Neutrophil (primary cell): ENCODE results near the gene PTPN14.

ENCODE experiments used
- H3K27ac ChIP-seq: fragments of 200-600 bp; sonication (generic); 2 replicates; pipeline ENCODE4 v1.5.1; 2016; ENCODE audit warnings: mild to moderate bottlenecking, moderate library complexity
- H3K27me3 ChIP-seq: fragments of 200-600 bp; sonication (generic); 2 replicates; pipeline ENCODE4 v1.6.0; 2016; ENCODE audit warnings: mild to moderate bottlenecking
- H3K36me3 ChIP-seq: fragments of 200-600 bp; sonication (generic); 2 replicates; pipeline ENCODE4 v1.5.1; 2017
- H3K4me1 ChIP-seq, 2 experiments: fragments of 200-600 bp in 1 of 2; sonication (generic) in 1 of 2; 1 replicate in 1 of 2; 2 replicates in 1 of 2; pipeline versions ENCODE4 v1.5.1 to v1.6.1; 2013 to 2016; ENCODE audit warnings: low read depth in 1 of 2, low read length in 1 of 2, mild to moderate bottlenecking in 1 of 2, moderate library complexity in 1 of 2; ENCODE audit not compliant: control insufficient read depth in 1 of 2, insufficient read depth in 1 of 2
- H3K4me3 ChIP-seq, 2 experiments: fragments of 200-600 bp in 1 of 2; sonication (generic) in 1 of 2; 1 replicate in 1 of 2; 2 replicates in 1 of 2; pipeline ENCODE4 v1.5.1; 2013 to 2016; ENCODE audit warnings: low read depth in 1 of 2, low read length in 1 of 2, mild to moderate bottlenecking in 1 of 2, moderate library complexity in 1 of 2
- H3K9me3 ChIP-seq: fragments of 200-600 bp; sonication (generic); 2 replicates; pipeline ENCODE4 v1.5.1; 2016
- TF ChIP-seq, protein P1 (sequence below): fragments of 200-600 bp; sonication (generic); IDR thresholded peaks from 2 replicates; pipeline ENCODE4 v1.5.1; 2016; ENCODE audit warnings: antibody characterized with exemption

The PTPN14 gene

GRCh38 chr1:214370615-214371014 is 180.8 kb downstream of the PTPN14 start:
- Histone ChIP-seq H3K4me3 (no peak overlapping the region), H3K9me3 (no peaks in the 10 kb centered on the region), H3K27ac (no peak overlapping the region), H3K27me3 (no peaks in the 10 kb centered on the region), H3K36me3 (no peaks in the 10 kb centered on the region), H3K4me1 (no peaks in the 10 kb centered on the region)
- TF ChIP-seq, protein P1, sequence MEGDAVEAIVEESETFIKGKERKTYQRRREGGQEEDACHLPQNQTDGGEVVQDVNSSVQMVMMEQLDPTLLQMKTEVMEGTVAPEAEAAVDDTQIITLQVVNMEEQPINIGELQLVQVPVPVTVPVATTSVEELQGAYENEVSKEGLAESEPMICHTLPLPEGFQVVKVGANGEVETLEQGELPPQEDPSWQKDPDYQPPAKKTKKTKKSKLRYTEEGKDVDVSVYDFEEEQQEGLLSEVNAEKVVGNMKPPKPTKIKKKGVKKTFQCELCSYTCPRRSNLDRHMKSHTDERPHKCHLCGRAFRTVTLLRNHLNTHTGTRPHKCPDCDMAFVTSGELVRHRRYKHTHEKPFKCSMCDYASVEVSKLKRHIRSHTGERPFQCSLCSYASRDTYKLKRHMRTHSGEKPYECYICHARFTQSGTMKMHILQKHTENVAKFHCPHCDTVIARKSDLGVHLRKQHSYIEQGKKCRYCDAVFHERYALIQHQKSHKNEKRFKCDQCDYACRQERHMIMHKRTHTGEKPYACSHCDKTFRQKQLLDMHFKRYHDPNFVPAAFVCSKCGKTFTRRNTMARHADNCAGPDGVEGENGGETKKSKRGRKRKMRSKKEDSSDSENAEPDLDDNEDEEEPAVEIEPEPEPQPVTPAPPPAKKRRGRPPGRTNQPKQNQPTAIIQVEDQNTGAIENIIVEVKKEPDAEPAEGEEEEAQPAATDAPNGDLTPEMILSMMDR: no peak

DNA sequence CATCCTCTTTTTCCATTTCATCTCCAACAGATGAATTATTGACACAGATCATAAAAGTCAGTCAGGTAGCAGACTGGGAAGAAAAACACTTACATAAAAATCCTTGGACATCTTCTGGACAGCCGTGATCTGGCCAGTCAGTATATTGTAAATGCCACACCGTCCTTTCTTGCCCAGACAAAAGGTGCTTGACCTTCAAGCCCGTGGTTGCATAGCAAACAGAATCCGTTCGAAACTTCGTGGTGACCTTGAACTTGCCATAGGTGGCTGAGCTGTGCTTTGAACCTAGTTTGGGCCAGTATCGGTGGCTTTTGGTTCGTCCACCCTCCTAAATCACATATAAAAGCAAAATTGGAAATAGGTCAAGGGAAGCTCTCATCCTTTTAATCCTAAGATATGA is 182.0 kb downstream of the PTPN14 start:
- H3K9me3 ChIP-seq: no peaks in the 10 kb centered on the region
- no peaks in the 10 kb centered on the region for H3K27me3 ChIP-seq
- H3K36me3 ChIP-seq: no peaks in the 10 kb centered on the region

GRCh38 chr1:214367841-214368240 is 183.6 kb downstream of the PTPN14 start:
- H3K4me3 ChIP-seq: no peak overlapping the region
- no peaks in the 10 kb centered on the region for H3K36me3 ChIP-seq
- no peaks in the 10 kb centered on the region for H3K4me1 ChIP-seq
- no peaks in the 10 kb centered on the region for H3K9me3 ChIP-seq
- TF ChIP-seq, protein P1: no peak
- no peaks in the 10 kb centered on the region for H3K27me3 ChIP-seq
- no peak overlapping the region for H3K27ac ChIP-seq

More for the DNA sequence above, 182.0 kb downstream of the PTPN14 start:
- Histone ChIP-seq H3K4me3 (no peak overlapping the region), H3K27ac (no peak overlapping the region), H3K4me1 (no peaks in the 10 kb centered on the region)
- TF ChIP-seq, protein P1: no peak

DNA sequence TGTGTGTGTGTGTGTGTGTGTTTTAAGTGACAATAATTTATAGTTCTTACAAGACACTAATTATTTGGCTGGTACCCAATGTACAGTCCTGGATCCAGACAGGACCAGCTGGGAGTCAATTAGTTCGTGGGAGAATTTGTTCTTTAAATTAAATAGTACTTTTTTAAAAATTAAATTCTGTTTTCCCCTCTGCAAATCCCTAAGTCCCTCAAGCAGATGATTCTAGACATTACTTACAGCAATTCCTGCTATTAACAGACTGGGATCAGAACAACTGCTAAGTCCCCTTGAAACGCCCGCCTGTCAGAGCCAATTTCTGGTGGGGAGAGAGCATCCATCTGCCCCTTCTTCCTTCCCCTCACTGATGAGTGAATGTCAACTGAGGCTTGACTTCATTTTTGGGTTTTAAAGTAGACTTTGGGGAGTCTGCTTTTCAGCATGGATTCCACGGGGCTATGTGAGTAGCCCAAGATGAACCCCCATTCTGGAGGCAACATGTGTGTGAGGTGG is 186.6 kb downstream of the PTPN14 start:
- Histone ChIP-seq H3K4me1 (no peaks in the 10 kb centered on the region), H3K27me3 (no peaks in the 10 kb centered on the region), H3K4me3 (no peak overlapping the region), H3K9me3 (no peaks in the 10 kb centered on the region), H3K36me3 (no peaks in the 10 kb centered on the region), H3K27ac (no peak overlapping the region)
- TF ChIP-seq, protein P1: no peak

DNA sequence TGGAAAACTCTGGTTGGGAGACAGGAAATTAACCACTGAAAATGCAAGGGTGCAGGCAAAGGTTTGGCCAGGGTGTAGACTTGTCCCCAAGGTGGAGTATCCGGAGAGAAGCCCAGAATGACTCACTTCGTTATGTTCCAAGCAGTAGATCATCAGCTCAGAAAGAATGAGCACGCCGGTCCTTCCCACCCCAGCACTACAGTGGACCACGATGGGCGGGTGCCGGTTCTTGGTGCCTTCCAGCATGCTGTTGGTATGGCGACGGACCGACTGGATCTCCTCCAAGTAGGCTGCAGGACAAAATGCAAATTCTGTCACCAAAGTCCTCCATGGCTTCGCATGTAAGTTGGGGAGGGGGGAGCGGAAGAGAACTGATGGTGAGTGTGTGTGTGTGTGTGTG is 187.0 kb downstream of the PTPN14 start:
- TF ChIP-seq, protein P1: no peak
- no peaks in the 10 kb centered on the region for H3K4me1 ChIP-seq
- no peak overlapping the region for H3K4me3 ChIP-seq
- H3K27ac ChIP-seq: no peak overlapping the region
- H3K36me3 ChIP-seq: no peaks in the 10 kb centered on the region
- H3K27me3 ChIP-seq: no peaks in the 10 kb centered on the region
- no peaks in the 10 kb centered on the region for H3K9me3 ChIP-seq

DNA sequence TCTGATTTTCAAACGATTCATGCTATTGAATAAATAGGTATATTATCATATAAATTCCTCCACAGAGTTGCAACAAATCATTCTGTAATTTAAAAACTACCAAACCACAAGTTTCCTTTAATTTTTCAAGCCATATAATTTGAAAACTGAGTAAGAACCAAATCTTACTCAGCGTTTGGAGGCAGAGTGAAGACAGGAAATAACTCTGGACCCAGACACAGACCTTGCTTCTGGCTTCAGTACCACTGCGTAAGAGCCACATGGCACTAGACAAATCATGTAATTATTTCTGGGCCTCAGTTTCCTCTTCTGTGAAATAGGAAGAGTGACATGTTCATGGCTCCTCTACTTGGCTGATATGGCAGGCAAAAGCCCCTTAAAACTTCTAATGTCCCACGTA is 188.0 kb downstream of the PTPN14 start:
- Histone ChIP-seq H3K36me3 (no peaks in the 10 kb centered on the region), H3K4me1 (no peaks in the 10 kb centered on the region), H3K27me3 (no peaks in the 10 kb centered on the region), H3K4me3 (no peak overlapping the region), H3K27ac (no peak overlapping the region), H3K9me3 (no peaks in the 10 kb centered on the region)
- TF ChIP-seq, protein P1: no peak
